Middle frontal gyrus (tissue), 1 donor: Measurements from ENCODE around the gene FYN.
"Not testable (repeated sequence)": the region's sequence is repeated elsewhere in the genome, so short reads cannot be mapped to it uniquely, and the experiment has no call there.

Experiments
- DNase-seq: peaks from one replicate; pipeline ENCODE4 v3.0.0-alpha.2; 2015; ENCODE audit warnings: low spot score; ENCODE audit errors: extremely low spot score

The FYN gene

GRCh38 chr6:111792241-111792640 is 81.0 kb downstream of the FYN start:
- no peak for DNase-seq

- no peak for DNase-seq
Observed at GRCh38 chr6:111791415-111791814, 81.8 kb downstream of the FYN start.

GRCh38 chr6:111789598-111789997 is 83.7 kb downstream of the FYN start:
- DNase-seq: no peak

GRCh38 chr6:111788379-111789276 is 84.6 kb downstream of the FYN start:
- DNase-seq: no peak

GRCh38 chr6:111786151-111786550 is 87.1 kb downstream of the FYN start:
- not testable (repeated sequence) for DNase-seq

- no peak for DNase-seq
Observed at GRCh38 chr6:111784433-111784832, 88.8 kb downstream of the FYN start.

GRCh38 chr6:111782887-111783466 is 90.3 kb downstream of the FYN start:
- DNase-seq: no peak

GRCh38 chr6:111782192-111782809 is 91.0 kb downstream of the FYN start:
- DNase-seq: no peak

GRCh38 chr6:111781041-111781708 is 92.1 kb downstream of the FYN start:
- DNase-seq: no peak

- no peak for DNase-seq
Observed at GRCh38 chr6:111780393-111780792, 92.9 kb downstream of the FYN start.

GRCh38 chr6:111779660-111780059 is 93.6 kb downstream of the FYN start:
- no peak for DNase-seq

GRCh38 chr6:111779031-111779430 is 94.2 kb downstream of the FYN start:
- DNase-seq: no peak

GRCh38 chr6:111777357-111777756 is 95.9 kb downstream of the FYN start:
- no peak for DNase-seq

GRCh38 chr6:111776236-111777221 is 96.7 kb downstream of the FYN start:
- DNase-seq: no peak

- no peak for DNase-seq
Observed at GRCh38 chr6:111775145-111775922, 97.9 kb downstream of the FYN start.

GRCh38 chr6:111774346-111774703 is 98.9 kb downstream of the FYN start:
- DNase-seq: no peak

GRCh38 chr6:111773501-111774345 is 99.5 kb downstream of the FYN start:
- DNase-seq: no peak

GRCh38 chr6:111772381-111772780 is 100.9 kb downstream of the FYN start:
- no peak for DNase-seq

- DNase-seq: no peak
Observed at GRCh38 chr6:111771629-111772028, 101.6 kb downstream of the FYN start.
